SK-N-SH (cell line): ENCODE results near the gene FPR1. TPM values are rescaled to one million over a fixed set of nuclear protein-coding genes. Genes with fewer than 3 reads are reported as not detected.

Experiments
- CTCF ChIA-PET: fragments of 300-600, 350-600 bp; formaldehyde crosslinking; extraction: SDS; loops from one replicate; lab custom pipeline; 2021; lab: Yijun Ruan, JAX
- POLR2A ChIA-PET: fragments of 350-600 bp; sonication (Branson Sonifier 250); formaldehyde crosslinking; extraction: SDS; loops from one replicate; lab custom pipeline; 2020; ENCODE audit warnings: antibody characterized with exemption, inconsistent platforms; lab: Yijun Ruan, JAX
- DNase-seq: peaks from one replicate; pipeline ENCODE4 v3.0.0; 2012
- H2AFZ ChIP-seq: fragments of 200-600 bp; sonication (generic); 2 replicates; pipeline ENCODE4 v1.8.1; 2016; ENCODE audit warnings: antibody characterized with exemption, mild to moderate bottlenecking, low read depth
- H3F3A ChIP-seq: fragments of 200-600 bp; sonication (generic); replicated peaks from 2 replicates; pipeline ENCODE3; 2016; ENCODE audit warnings: antibody characterized with exemption, mild to moderate bottlenecking; ENCODE audit not compliant: insufficient read depth
- H3K27ac ChIP-seq, 2 experiments: fragments of 200-500 bp in 1 of 2; fragments of 200-600 bp in 1 of 2; sonication (Bioruptor generic) in 1 of 2; sonication (generic), shearing (Covaris generic) in 1 of 2; 2 replicates each; pipeline versions ENCODE4 v1.5.1 to v1.6.1; 2014 to 2016; ENCODE audit warnings: low read depth in 2 of 2, inconsistent platforms in 1 of 2, low read length in 1 of 2, mild to moderate bottlenecking in 1 of 2, mixed read lengths in 1 of 2
- H3K27me3 ChIP-seq: fragments of 200-600 bp; sonication (generic), shearing (Covaris generic); 2 replicates; pipeline ENCODE4 v1.6.1; 2016; ENCODE audit warnings: mixed run types; ENCODE audit not compliant: insufficient read depth
- H3K36me3 ChIP-seq, 2 experiments: fragments of 200-500 bp in 1 of 2; fragments of 200-600 bp in 1 of 2; sonication (Bioruptor generic) in 1 of 2; sonication (generic) in 1 of 2; replicated peaks in 1 of 2; 2 replicates each; pipeline versions ENCODE3 to v1.5.1; 2014 to 2016; ENCODE audit warnings: low read length in 1 of 2, mild to moderate bottlenecking in 1 of 2; ENCODE audit not compliant: insufficient read depth in 2 of 2, control insufficient read depth in 1 of 2
- H3K4me1 ChIP-seq, 2 experiments: fragments of 200-500 bp in 1 of 2; fragments of 200-600 bp in 1 of 2; sonication (Bioruptor generic) in 1 of 2; sonication (generic), shearing (Covaris generic) in 1 of 2; 2 replicates each; pipeline versions ENCODE4 v1.5.1 to v1.6.1; 2014 to 2016; ENCODE audit warnings: low read depth in 1 of 2, low read length in 1 of 2, mixed run types in 1 of 2; ENCODE audit not compliant: insufficient read depth in 2 of 2, control insufficient read depth in 1 of 2
- H3K4me2 ChIP-seq: fragments of 200-600 bp; sonication (generic), shearing (Covaris generic); 2 replicates; pipeline ENCODE4 v1.6.1; 2017; ENCODE audit warnings: mixed run types
- H3K4me3 ChIP-seq, 2 experiments: fragments of 200-500 bp in 1 of 2; fragments of 200-600 bp in 1 of 2; sonication (Bioruptor generic) in 1 of 2; sonication (generic), shearing (Covaris generic) in 1 of 2; 2 replicates each; pipeline versions ENCODE4 v1.5.1 to v1.8.1; 2014 to 2016; ENCODE audit warnings: low read depth in 2 of 2, inconsistent platforms in 1 of 2, low read length in 1 of 2, mild to moderate bottlenecking in 1 of 2, mixed read lengths in 1 of 2, moderate library complexity in 1 of 2
- H3K79me2 ChIP-seq: fragments of 200-600 bp; sonication (generic); 2 replicates; pipeline ENCODE4 v1.8.1; 2017; ENCODE audit warnings: mild to moderate bottlenecking; ENCODE audit not compliant: insufficient read depth
- H3K9ac ChIP-seq: fragments of 200-600 bp; sonication (generic); 2 replicates; pipeline ENCODE4 v1.6.1; 2017; ENCODE audit warnings: mixed run types
- H3K9me2 ChIP-seq: fragments of 200-600 bp; sonication (generic); 2 replicates; pipeline ENCODE4 v1.6.1; 2017; ENCODE audit warnings: mixed run types
- H3K9me3 ChIP-seq: fragments of 200-600 bp; sonication (generic); 2 replicates; pipeline ENCODE4 v1.6.1; 2017; ENCODE audit warnings: mixed run types, mild to moderate bottlenecking, moderate library complexity
- H4K20me1 ChIP-seq: fragments of 200-600 bp; sonication (generic); 2 replicates; pipeline ENCODE4 v1.6.1; 2017; ENCODE audit warnings: mild to moderate bottlenecking, mixed run types; ENCODE audit not compliant: insufficient read depth
- CHD2 ChIP-seq: fragments of 150-350 bp; IDR thresholded peaks from 2 replicates; pipeline ENCODE4 v1.6.1; 2018; ENCODE audit warnings: low read length; ENCODE audit not compliant: partially characterized antibody
- EP300 ChIP-seq, 2 experiments: IDR thresholded peaks; 2 replicates each; pipeline versions ENCODE4 v1.4.0 to v1.6.1; 2012; ENCODE audit warnings: borderline replicate concordance in 1 of 2, low read depth in 1 of 2, low read length in 1 of 2
- FOSL2 ChIP-seq: IDR thresholded peaks from 2 replicates; pipeline ENCODE4 v1.4.0; 2012; ENCODE audit warnings: low read depth, mild to moderate bottlenecking, moderate library complexity, borderline replicate concordance
- FOXJ3 ChIP-seq: sonication (generic); formaldehyde crosslinking; IDR thresholded peaks from 2 replicates; pipeline ENCODE4 v1.5.1; 2020; ENCODE audit warnings: mild to moderate bottlenecking, missing genetic modification reagents
- IRF3 ChIP-seq: fragments of 150-350 bp; IDR thresholded peaks from 2 replicates; pipeline ENCODE4 v1.6.1; 2016; ENCODE audit warnings: mild to moderate bottlenecking, low read depth, low read length
- JUND ChIP-seq: IDR thresholded peaks from 2 replicates; pipeline ENCODE4 v1.4.0; 2012
- MAX ChIP-seq: IDR thresholded peaks from 2 replicates; pipeline ENCODE4 v1.4.0; 2012; ENCODE audit warnings: low read depth
- MEF2A ChIP-seq: IDR thresholded peaks from 2 replicates; pipeline ENCODE4 v1.4.0; 2012; ENCODE audit warnings: low read depth, borderline replicate concordance
- MXI1 ChIP-seq: IDR thresholded peaks from 2 replicates; pipeline ENCODE4 v1.6.1; 2012; ENCODE audit warnings: mild to moderate bottlenecking, low read depth, low read length, improper control_type of control experiment
- NFIC ChIP-seq: IDR thresholded peaks from 2 replicates; pipeline ENCODE4 v1.4.0; 2012; ENCODE audit warnings: borderline replicate concordance
- POLR2AphosphoS5 ChIP-seq: IDR thresholded peaks from 2 replicates; pipeline ENCODE4 v1.6.1; 2012; ENCODE audit warnings: low read depth, low read length
- RAD21 ChIP-seq: IDR thresholded peaks from 2 replicates; pipeline ENCODE4 v1.6.1; 2012; ENCODE audit warnings: mild to moderate bottlenecking, low read length
- RCOR1 ChIP-seq: fragments of 150-350 bp; IDR thresholded peaks from 2 replicates; pipeline ENCODE4 v1.6.1; 2017; ENCODE audit warnings: antibody characterized with exemption, low read length
- RFX5 ChIP-seq: IDR thresholded peaks from 2 replicates; pipeline ENCODE4 v1.6.1; 2012; ENCODE audit warnings: mild to moderate bottlenecking, improper control_type of control experiment, low read length
- RXRA ChIP-seq: IDR thresholded peaks from 2 replicates; pipeline ENCODE4 v1.4.0; 2012; ENCODE audit warnings: low read depth, mild to moderate bottlenecking, borderline replicate concordance
- SIN3A ChIP-seq: IDR thresholded peaks from 2 replicates; pipeline ENCODE4 v1.6.1; 2012; ENCODE audit warnings: low read depth, mild to moderate bottlenecking, low read length, moderate library complexity, borderline replicate concordance
- SMC3 ChIP-seq: IDR thresholded peaks from 2 replicates; pipeline ENCODE4 v1.6.1; 2012; ENCODE audit warnings: low read depth, low read length, improper control_type of control experiment
- TAF1 ChIP-seq: IDR thresholded peaks from 2 replicates; pipeline ENCODE4 v1.6.1; 2012; ENCODE audit warnings: low read depth, mild to moderate bottlenecking, low read length, moderate library complexity, borderline replicate concordance
- TEAD4 ChIP-seq: IDR thresholded peaks from 2 replicates; pipeline ENCODE4 v1.4.0; 2012; ENCODE audit warnings: mild to moderate bottlenecking, borderline replicate concordance; ENCODE audit not compliant: insufficient read depth
- USF1 ChIP-seq: IDR thresholded peaks from 2 replicates; pipeline ENCODE4 v1.4.0; 2012; ENCODE audit warnings: low read depth, borderline replicate concordance
- YY1 ChIP-seq: IDR thresholded peaks from 2 replicates; pipeline ENCODE4 v1.4.0; 2012; ENCODE audit warnings: low read depth, mild to moderate bottlenecking
- WGBS: methylation state at CpG from one replicate; pipeline ENCODE4 v1.1.6; 2017; ENCODE audit warnings: low lambda C conversion rate; 5-methylcytosine and 5-hydroxymethylcytosine counted together
- polyA plus RNA-seq, 3 experiments: library from polyadenylated mRNA; depleted of rRNA; stranded (reverse); fragments of >200 nt; gene quantifications; 2 replicates each; pipeline ENCODE4 v1.2.3, GENCODE V29; 2012

The FPR1 gene
- polyA plus RNA-seq, 1 of the 3 experiments (the other 2 are of a cell fraction), result not detected

- H3K79me2 ChIP-seq, result peaks cover 1% of the 10 kb centered on the region; the same call in 1 of the 2 replicates
- WGBS, result 60% methylated on average over 4 of the region's 4 CpGs
- no peak for TF ChIP-seq EP300 (IDR thresholded peaks at IDR 0.05; ENCODE audit: borderline replicate concordance in 1 of 2, low read depth in 1 of 2, low read length in 1 of 2)
- TF ChIP-seq JUND, result no peak
- no peak for TF ChIP-seq MAX
- no peak for TF ChIP-seq CHD2
- TF ChIP-seq MEF2A, result no peak
- TF ChIP-seq RXRA, result no peak
- TF ChIP-seq RCOR1, result no peak
- peak overlapping the region; percentile 57 to 62 for H3K4me3 ChIP-seq
- H3K9ac ChIP-seq, result peak overlapping the region; percentile 67
- H3K4me2 ChIP-seq, result peak overlapping the region; percentile 82
- H2AFZ ChIP-seq, result no peak overlapping the region
- H3K4me1 ChIP-seq, result peaks cover 0 to 7% of the 10 kb centered on the region in 2 experiments; a peak in 1 of 4 replicates
- H3K36me3 ChIP-seq, result peaks cover 20 to 68% of the 10 kb centered on the region in 2 experiments
- peak; percentile 14 for DNase-seq
- H3F3A ChIP-seq, result peaks cover 63% of the 10 kb centered on the region
- H4K20me1 ChIP-seq, result peaks cover 38% of the 10 kb centered on the region
- ChIA-PET CTCF (interaction anchor here (1.2 to 2.8 kb wide), 6 partner anchors 7 to 73 kb away, joined by 3 to 8 read pairs (median 6); no protein-coding TSS in a partner anchor), POLR2A (interaction anchor here (1.2 kb wide), 1 partner anchor 10 kb away, joined by 3 read pairs; no protein-coding TSS in a partner anchor)
- no peaks in the 10 kb centered on the region for H3K9me2 ChIP-seq
- H3K9me3 ChIP-seq, result no peaks in the 10 kb centered on the region
- H3K27me3 ChIP-seq, result no peaks in the 10 kb centered on the region
- peak overlapping the region; percentile 54 to 84 for H3K27ac ChIP-seq
Measured at GRCh38 chr19:51704626-51705025, 47.1 kb downstream of the FPR1 start.

- H3F3A ChIP-seq, result peaks cover 63% of the 10 kb centered on the region
- peak overlapping the region; percentile 54 to 84 for H3K27ac ChIP-seq
- no peaks in the 10 kb centered on the region for H3K9me3 ChIP-seq
- no peaks in the 10 kb centered on the region for H3K27me3 ChIP-seq
- H3K4me1 ChIP-seq, result peaks cover 0 to 7% of the 10 kb centered on the region in 2 experiments; a peak in 1 of 4 replicates
- no peaks in the 10 kb centered on the region for H3K9me2 ChIP-seq
- peaks cover 46% of the 10 kb centered on the region for H4K20me1 ChIP-seq
- H3K36me3 ChIP-seq, result peaks cover 27 to 76% of the 10 kb centered on the region in 2 experiments
- WGBS, result 52% methylated on average over 18 of the region's 74 CpGs
- ChIA-PET POLR2A (interaction anchor here (1.1 to 2.0 kb wide), 3 partner anchors 10 to 15 kb away, joined by 3 to 8 read pairs (median 4); no protein-coding TSS in a partner anchor), CTCF (interaction anchor here (0.6 to 2.8 kb wide), 8 partner anchors 8 to 1441 kb away, joined by 3 to 8 read pairs (median 4); no protein-coding TSS in a partner anchor)
- H3K79me2 ChIP-seq, result peaks cover 9% of the 10 kb centered on the region; the same call in 1 of the 2 replicates
- peak overlapping the region; percentile 49; the same call in 1 of the 2 replicates for H2AFZ ChIP-seq
- peak overlapping the region; percentile 67 for H3K9ac ChIP-seq
- peak; percentile 99 for DNase-seq
- peak overlapping the region; percentile 57 to 62 for H3K4me3 ChIP-seq
- peak overlapping the region; percentile 82 for H3K4me2 ChIP-seq
- TF ChIP-seq RAD21 (no peak), MXI1 (peak; percentile 87), RCOR1 (no peak), TEAD4 (no peak), USF1 (no peak), RFX5 (no peak), TAF1 (peak; percentile 51; the same call in 1 of the 2 replicates), YY1 (no peak), NFIC (no peak), FOSL2 (no peak; the same call in 1 of the 2 replicates), SIN3A (no peak), FOXJ3 (CRISPR knock-in tag) (no peak), IRF3 (no peak), MEF2A (no peak), SMC3 (no peak; the same call in 1 of the 2 replicates), POLR2AphosphoS5 (peak; percentile 80)
Measured at GRCh38 chr19:51703575-51704515, 47.8 kb downstream of the FPR1 start.
